C4-2B (cell line): ENCODE data around the gene KPNA5.

Experiments
- H3K27ac ChIP-seq: fragments of 450-650 bp; 2 replicates; pipeline ENCODE4 v1.5.1; 2017
- CTCF ChIP-seq: fragments of 450-650 bp; conservative IDR thresholded peaks from 2 replicates; pipeline ENCODE4 v1.5.1; 2017; ENCODE audit warnings: mild to moderate bottlenecking
- ZFX ChIP-seq: fragments of 450-650 bp; IDR thresholded peaks from 2 replicates; pipeline ENCODE4 v1.6.1; 2017

Gene KPNA5

GRCh38 chr6:116767715-116768114 is 86.7 kb downstream of the KPNA5 start:
- no peak overlapping the region for H3K27ac ChIP-seq
- TF ChIP-seq CTCF = no peak
- no peak for TF ChIP-seq ZFX

- H3K27ac ChIP-seq = no peak overlapping the region
- TF ChIP-seq ZFX = no peak
- TF ChIP-seq CTCF = no peak
Observed at GRCh38 chr6:116772450-116772849, 91.4 kb downstream of the KPNA5 start.

- TF ChIP-seq CTCF (no peak), ZFX (no peak)
- no peak overlapping the region for H3K27ac ChIP-seq
Observed at GRCh38 chr6:116773886-116774285, 92.9 kb downstream of the KPNA5 start.

GRCh38 chr6:116779573-116780164 is 98.7 kb downstream of the KPNA5 start:
- H3K27ac ChIP-seq = no peak overlapping the region
- TF ChIP-seq ZFX (no peak), CTCF (peak; percentile 64)

- no peak overlapping the region for H3K27ac ChIP-seq
- TF ChIP-seq CTCF (no peak), ZFX (no peak)
Observed at GRCh38 chr6:116783852-116784251, 102.8 kb downstream of the KPNA5 start.
